Measurements from ENCODE around the gene RBP2. TPM values are rescaled to one million over a fixed set of nuclear protein-coding genes. Genes with fewer than 3 reads are reported as not detected.

RBP2 gene
- total and polyA plus RNA-seq, 2 of the 8 experiments (the other 6 are each of a cell fraction or from before 2014, with no cell fraction given), result not detected

DNA sequence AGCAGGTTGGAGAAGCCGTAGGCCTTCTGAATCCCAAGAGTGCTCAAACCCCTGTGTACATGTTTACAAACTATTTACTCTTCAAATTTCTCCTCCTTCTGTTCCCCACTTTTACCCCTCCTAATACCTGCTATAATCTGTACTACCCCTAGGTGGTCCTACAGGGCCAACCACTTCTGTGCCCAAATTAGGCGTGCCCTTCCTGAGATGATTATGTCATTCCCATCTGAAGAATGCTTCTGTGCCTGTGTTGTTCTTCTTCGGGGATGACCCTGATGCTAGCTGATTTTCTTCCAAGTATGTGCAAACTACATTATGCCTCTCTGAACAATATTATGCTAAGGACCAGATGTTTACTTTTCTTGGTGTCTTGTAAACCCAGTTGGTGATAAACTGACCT, 20.5 kb downstream of the RBP2 start:
- no peaks in the 10 kb centered on the region for H3K23me2 ChIP-seq (ENCODE audit: low read depth, low read length)
- peak overlapping the region; percentile 67 for H4K91ac ChIP-seq (replicated peaks; ENCODE audit: insufficient read length, low read length)
- H3K27me3 ChIP-seq (replicated peaks in 1 of 4; ENCODE audit: control insufficient read depth in 3 of 4, extremely low read depth in 1 of 4, insufficient read depth in 3 of 4, low read length in 3 of 4), result no peaks in the 10 kb centered on the region
- no peak overlapping the region for H3K4ac ChIP-seq (replicated peaks; ENCODE audit: insufficient read length, low read depth, low read length)
- FAIRE-seq (peak; percentile 70), DNase-seq (ENCODE audit: low read depth in 1 of 2, low spot score in 2 of 2) (no peak)
- no peaks in the 10 kb centered on the region for H3K79me1 ChIP-seq (ENCODE audit: low read depth, low read length)
- H2BK15ac ChIP-seq (ENCODE audit: low read length), result no peak overlapping the region
- H4K20me1 ChIP-seq (replicated peaks in 1 of 2; ENCODE audit: control insufficient read depth in 1 of 2, insufficient read depth in 2 of 2, low read length in 2 of 2), result no peaks in the 10 kb centered on the region
- peak overlapping the region; percentile 5 to 30; a peak in 1 of 4 replicates for H3K4me2 ChIP-seq (ENCODE audit: insufficient read depth in 1 of 2, low read depth in 2 of 2, low read length in 2 of 2)
- no peak overlapping the region for H2AFZ ChIP-seq (ENCODE audit: low read length)
- CTCF ChIA-PET (ENCODE audit: partially characterized antibody), result interaction anchor here (0.6 to 8.9 kb wide), 11 partner anchors 10 to 1466 kb away, joined by 3 to 61 read pairs (median 11); no protein-coding TSS in a partner anchor
- no peaks in the 10 kb centered on the region for H3K9me3 ChIP-seq (ENCODE audit: insufficient read depth in 2 of 2, low read depth in 1 of 2, low read length in 1 of 2)
- no peaks in the 10 kb centered on the region for H3K36me3 ChIP-seq (ENCODE audit: control insufficient read depth in 2 of 4, insufficient read depth in 4 of 4, low read length in 3 of 4)
- no peak overlapping the region for H3K23ac ChIP-seq (ENCODE audit: insufficient read length)
- no peaks in the 10 kb centered on the region for H3K79me2 ChIP-seq (ENCODE audit: control insufficient read depth in 1 of 2, insufficient read depth in 2 of 2, low read length in 2 of 2)
- 0 out of 2 replicates have a peak overlapping the region, but pooled peaks have one; percentile 83 for H2BK20ac ChIP-seq (ENCODE audit: low read length)
- POLR2A ChIA-PET (ENCODE audit: partially characterized antibody), result no interaction called here
- H2BK5ac ChIP-seq (ENCODE audit: low read depth, low read length), result no peak overlapping the region; the same call in 1 of the 2 replicates
- 91% methylated on average over 3 of the region's 3 CpGs; no CpG with 5 or more reads in 1 of the 2 experiments for WGBS, 2 experiments (ENCODE audit: extremely low coverage in 1 of 2, insufficient coverage in 1 of 2, insufficient read length in 1 of 2, insufficient replicate concordance in 2 of 2, low coverage in 1 of 2, low lambda C conversion rate in 2 of 2, missing lambda C conversion rate in 1 of 2)
- no peak overlapping the region for H3K9ac ChIP-seq (replicated peaks in 1 of 4; ENCODE audit: extremely low read depth in 1 of 4, low read depth in 3 of 4, low read length in 3 of 4)
- no peak for TF ChIP-seq HDAC6 (IDR thresholded peaks at IDR 0.05; ENCODE audit: low read depth, low read length)
- peak; percentile 97 for TF ChIP-seq SRF (IDR thresholded peaks at IDR 0.05; ENCODE audit: low read depth, low read length)
- peak in 2 of 3 experiments; percentile 34 to 45; a peak in 2 of 4 replicates for TF ChIP-seq CTCF (IDR thresholded peaks at IDR 0.05; ENCODE audit: control extremely low read depth in 1 of 3, insufficient read depth in 1 of 3, low read depth in 1 of 3, low read length in 3 of 3)
- no peak for TF ChIP-seq SIX5 (IDR thresholded peaks at IDR 0.05; ENCODE audit: low read depth, low read length)
- peak; percentile 45 to 52 for TF ChIP-seq RAD21 (IDR thresholded peaks at IDR 0.05 in 1 of 2, conservative IDR thresholded peaks at IDR 0.05 in 1 of 2; ENCODE audit: low read depth in 2 of 2, low read length in 2 of 2)
- no peak for TF ChIP-seq SUZ12 (IDR thresholded peaks at IDR 0.05; ENCODE audit: low read length)
- H4K5ac ChIP-seq (ENCODE audit: insufficient read length, low read depth, low read length), result no peak overlapping the region
- H4K8ac ChIP-seq (ENCODE audit: extremely low read depth, insufficient read depth, low read length), result no peak overlapping the region
- H3K4me1 ChIP-seq (replicated peaks in 1 of 4; ENCODE audit: control insufficient read depth in 3 of 4, insufficient read depth in 4 of 4, low read length in 3 of 4), result peaks cover 16 to 25% (median 20%) of the 10 kb centered on the region in 4 experiments
- no peak overlapping the region for H2AK5ac ChIP-seq (ENCODE audit: low read depth, low read length)
- no peak overlapping the region for H3K27ac ChIP-seq (ENCODE audit: low read depth, low read length)
- peak overlapping the region; percentile 85; the same call in 1 of the 2 replicates for H2BK12ac ChIP-seq (ENCODE audit: low read depth, low read length)
- H3K4me3 ChIP-seq (ENCODE audit: extremely low read depth in 1 of 4, insufficient read depth in 2 of 4, low read depth in 3 of 4, low read length in 4 of 4), result no peak overlapping the region
- H3K14ac ChIP-seq (ENCODE audit: insufficient read length), result no peak overlapping the region
- no peak overlapping the region for H2BK120ac ChIP-seq (replicated peaks; ENCODE audit: low read depth, low read length)
- no peak overlapping the region for H3K56ac ChIP-seq (replicated peaks; ENCODE audit: insufficient read length, low read depth, low read length)
- no peak overlapping the region for H3K18ac ChIP-seq (ENCODE audit: extremely low read depth, low read length)
